ENCODE measurements around the gene PCYT1A.
"Not testable (repeated sequence)": the region's sequence is repeated elsewhere in the genome, so short reads cannot be mapped to it uniquely, and the experiment has no call there.

Gene PCYT1A

DNA sequence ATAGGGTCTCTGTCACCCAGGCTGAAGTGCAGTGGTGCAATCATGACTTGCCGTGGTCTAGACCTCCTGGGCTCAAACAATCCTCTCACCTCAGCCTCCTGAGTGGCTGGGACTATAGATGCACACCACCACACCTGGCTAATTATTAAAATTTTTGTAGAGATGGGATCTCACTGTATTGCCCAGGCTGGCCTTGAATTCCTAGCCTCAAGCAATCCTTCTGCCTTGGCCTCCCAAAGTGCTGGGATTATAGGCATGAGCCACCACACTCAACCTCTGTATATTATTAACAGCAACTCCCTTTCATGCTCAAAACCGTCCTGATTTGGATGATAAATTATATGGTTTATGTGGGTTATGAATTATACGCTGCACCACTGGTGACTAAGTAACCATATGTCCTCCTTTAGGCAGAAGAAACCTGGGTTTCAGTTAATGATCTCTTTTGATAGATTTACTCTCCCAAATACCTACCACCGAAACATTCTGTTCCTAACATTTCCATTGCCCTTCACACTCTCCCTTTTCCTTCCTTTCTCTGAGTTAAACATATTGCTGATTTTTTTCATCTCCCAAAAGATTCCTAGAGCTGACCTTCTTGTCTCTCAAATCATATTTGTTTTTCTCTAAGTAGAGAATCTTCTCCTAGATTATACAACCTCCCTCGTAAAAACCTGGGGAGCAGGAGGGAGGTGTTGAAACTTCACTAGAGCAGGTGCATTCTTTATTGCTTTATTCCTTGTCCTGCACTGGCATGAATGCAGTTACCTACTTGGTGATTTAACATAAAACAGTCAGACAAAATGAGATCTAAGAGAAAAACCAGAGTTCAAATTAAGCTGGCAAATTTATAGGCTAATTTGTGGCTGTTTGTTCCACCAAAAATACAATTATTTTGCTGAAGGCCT is 32.9 kb downstream of the PCYT1A start:
- no peaks in the 10 kb centered on the region for H3K9me3 ChIP-seq (ENCODE audit: low read depth, low read length)
- H3K4me3 ChIP-seq: no peak overlapping the region
- TF ChIP-seq FOXP2 (optimal IDR thresholded peaks at IDR 0.05; ENCODE audit: control extremely low read depth, extremely low read length, insufficient read depth) (no peak), POLR2AphosphoS5 (IDR thresholded peaks at IDR 0.05; ENCODE audit: borderline replicate concordance, low read depth, low read length) (no peak), EZH2 (IDR thresholded peaks at IDR 0.05) (no peak)
- H3K27ac ChIP-seq: no peak overlapping the region
- DNase-seq (ENCODE audit: low read depth, low spot score): no peak
- H3K9ac ChIP-seq (ENCODE audit: insufficient read length): no peak overlapping the region
- H3K36me3 ChIP-seq (ENCODE audit: insufficient read depth, low read length): peaks cover 4% of the 10 kb centered on the region; the same call in 1 of the 2 replicates

DNA sequence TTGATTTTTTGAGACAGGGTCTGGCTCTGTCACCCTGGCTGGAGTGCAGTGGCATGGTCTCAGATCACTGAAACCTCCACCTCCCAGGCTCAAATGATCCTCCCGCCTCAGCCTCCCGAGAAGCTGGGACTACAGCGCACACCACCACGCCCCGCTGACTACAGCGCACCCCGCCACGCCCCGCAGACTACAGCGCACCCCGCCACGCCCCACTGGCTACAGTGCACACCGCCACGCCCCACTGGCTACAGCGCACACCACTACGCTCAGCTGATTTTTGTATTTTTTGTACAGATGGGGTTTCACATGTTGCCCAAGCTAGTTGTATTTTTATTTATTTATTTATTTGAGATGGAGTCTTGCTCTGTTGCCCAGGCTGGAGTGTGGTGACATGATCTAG is 35.6 kb downstream of the PCYT1A start:
- Histone ChIP-seq H3K9me3 (ENCODE audit: low read depth, low read length) (no peaks in the 10 kb centered on the region), H3K27ac (no peak overlapping the region), H3K36me3 (ENCODE audit: insufficient read depth, low read length) (peaks cover 13% of the 10 kb centered on the region), H3K4me3 (no peak overlapping the region), H3K9ac (ENCODE audit: insufficient read length) (no peak overlapping the region)
- no peak for DNase-seq (ENCODE audit: low read depth, low spot score)
- TF ChIP-seq POLR2AphosphoS5 (IDR thresholded peaks at IDR 0.05; ENCODE audit: borderline replicate concordance, low read depth, low read length) (no peak), FOXP2 (optimal IDR thresholded peaks at IDR 0.05; ENCODE audit: control extremely low read depth, extremely low read length, insufficient read depth) (no peak), EZH2 (IDR thresholded peaks at IDR 0.05) (no peak)

DNA sequence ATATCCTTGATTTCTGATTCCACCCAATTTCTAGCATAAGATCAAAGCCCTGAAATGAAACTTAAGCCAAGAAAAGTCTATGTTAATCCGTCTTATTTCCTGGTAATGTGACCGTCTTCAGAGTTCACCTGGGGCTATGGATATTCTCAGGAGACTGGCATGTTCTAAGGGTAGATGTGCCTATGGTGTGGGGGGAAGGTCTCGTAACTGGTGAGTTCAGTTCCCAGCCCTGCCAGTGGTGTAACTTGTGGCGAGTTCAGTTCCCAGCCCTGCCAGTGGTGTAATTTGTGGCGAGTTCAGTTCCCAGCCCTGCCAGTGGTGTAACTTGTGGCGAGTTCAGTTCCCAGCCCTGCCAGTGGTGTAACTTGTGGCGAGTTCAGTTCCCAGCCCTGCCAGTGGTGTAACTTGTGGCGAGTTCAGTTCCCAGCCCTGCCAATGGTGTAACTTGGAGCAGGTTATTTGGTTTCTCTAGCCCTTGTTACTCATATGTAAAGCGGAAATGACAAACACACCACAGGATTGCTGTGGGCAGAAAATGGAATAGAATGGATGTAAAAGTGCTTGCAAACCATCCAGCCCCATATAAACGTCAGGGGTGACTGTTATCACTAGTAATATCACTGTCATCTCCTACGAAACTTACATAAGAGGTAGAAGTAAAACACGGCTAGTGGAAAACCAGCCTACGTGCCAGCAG is 40.8 kb downstream of the PCYT1A start:
- TF ChIP-seq EZH2 (IDR thresholded peaks at IDR 0.05) (no peak), POLR2AphosphoS5 (IDR thresholded peaks at IDR 0.05; ENCODE audit: borderline replicate concordance, low read depth, low read length) (no peak), FOXP2 (optimal IDR thresholded peaks at IDR 0.05; ENCODE audit: control extremely low read depth, extremely low read length, insufficient read depth) (no peak)
- Histone ChIP-seq H3K4me3 (no peak overlapping the region), H3K9me3 (ENCODE audit: low read depth, low read length) (no peaks in the 10 kb centered on the region), H3K9ac (ENCODE audit: insufficient read length) (no peak overlapping the region), H3K36me3 (ENCODE audit: insufficient read depth, low read length) (peaks cover 30% of the 10 kb centered on the region), H3K27ac (no peak overlapping the region)
- no peak for DNase-seq (ENCODE audit: low read depth, low spot score)

DNA sequence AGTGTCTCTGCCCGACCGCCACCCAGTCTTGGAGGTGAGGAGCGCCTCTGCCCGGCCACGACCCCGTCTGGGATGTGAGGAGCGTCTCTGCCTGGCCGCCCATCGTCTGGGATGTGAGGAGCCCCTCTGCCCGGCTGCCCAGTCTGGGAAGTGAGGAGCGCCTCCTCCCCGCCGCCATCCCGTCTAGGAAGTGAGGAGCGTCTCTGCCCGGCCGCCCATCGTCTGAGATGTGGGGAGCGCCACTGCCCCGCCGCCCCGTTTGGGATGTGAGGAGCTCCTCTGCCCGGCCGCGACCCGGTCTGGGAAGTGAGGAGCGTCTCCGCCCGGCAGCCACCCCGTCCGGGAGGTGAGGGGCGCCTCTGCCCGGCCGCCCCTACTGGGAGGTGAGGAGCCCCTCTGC is 43.4 kb downstream of the PCYT1A start:
- H3K36me3 ChIP-seq (ENCODE audit: insufficient read depth, low read length): peaks cover 37% of the 10 kb centered on the region
- not testable (repeated sequence) for H3K4me3 ChIP-seq; DNase-seq (ENCODE audit: low read depth, low spot score); H3K9ac ChIP-seq (ENCODE audit: insufficient read length); H3K27ac ChIP-seq; H3K9me3 ChIP-seq (ENCODE audit: low read depth, low read length)

DNA sequence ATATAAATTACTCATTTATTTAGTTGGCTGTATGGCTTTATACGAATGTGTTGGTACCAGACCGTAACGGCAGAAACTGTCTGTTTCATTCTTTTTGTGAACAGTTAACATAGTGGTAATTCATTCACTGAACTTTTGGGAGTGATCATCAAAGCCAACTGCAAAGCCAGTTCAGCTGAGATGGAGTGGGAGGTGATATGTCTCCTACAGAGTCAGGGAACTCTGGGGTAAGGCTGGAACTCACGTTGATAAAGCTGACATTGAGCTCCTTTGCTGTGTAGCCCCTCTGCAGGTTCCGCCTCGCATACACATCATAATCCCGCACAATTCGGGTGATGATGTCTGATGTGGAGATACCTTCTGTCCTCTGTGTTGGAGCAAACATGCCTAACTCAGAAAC is 45.8 kb downstream of the PCYT1A start:
- Histone ChIP-seq H3K36me3 (ENCODE audit: insufficient read depth, low read length) (peaks cover 22% of the 10 kb centered on the region), H3K27ac (no peak overlapping the region), H3K9me3 (ENCODE audit: low read depth, low read length) (no peaks in the 10 kb centered on the region), H3K4me3 (no peak overlapping the region), H3K9ac (ENCODE audit: insufficient read length) (no peak overlapping the region)
- no peak for DNase-seq (ENCODE audit: low read depth, low spot score)
- no peak for TF ChIP-seq POLR2AphosphoS5 (IDR thresholded peaks at IDR 0.05; ENCODE audit: borderline replicate concordance, low read depth, low read length)
- no peak for TF ChIP-seq EZH2 (IDR thresholded peaks at IDR 0.05)
- no peak for TF ChIP-seq FOXP2 (optimal IDR thresholded peaks at IDR 0.05; ENCODE audit: control extremely low read depth, extremely low read length, insufficient read depth)

DNA sequence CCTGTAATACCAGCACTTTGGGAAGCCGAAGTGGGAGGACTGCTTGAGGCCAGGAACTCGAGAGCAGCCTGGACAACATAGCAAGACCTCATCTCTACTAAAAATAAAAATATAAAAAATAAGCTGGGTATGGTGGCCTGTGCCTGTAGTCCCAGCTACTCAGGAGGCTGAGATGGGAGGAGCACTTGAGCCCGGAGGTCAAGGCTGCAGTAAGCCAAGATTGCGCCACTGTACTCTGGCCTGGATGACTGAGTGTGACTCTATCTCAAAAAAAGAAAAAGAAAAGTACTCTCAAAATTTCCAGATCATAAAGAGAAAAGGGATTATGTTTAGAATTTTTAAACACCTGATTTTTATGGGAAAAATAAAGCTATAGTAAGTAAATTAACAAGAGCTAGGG is 47.1 kb downstream of the PCYT1A start:
- Histone ChIP-seq H3K36me3 (ENCODE audit: insufficient read depth, low read length) (peaks cover 16% of the 10 kb centered on the region), H3K4me3 (no peak overlapping the region), H3K9me3 (ENCODE audit: low read depth, low read length) (no peaks in the 10 kb centered on the region), H3K9ac (ENCODE audit: insufficient read length) (no peak overlapping the region), H3K27ac (no peak overlapping the region)
- TF ChIP-seq EZH2 (IDR thresholded peaks at IDR 0.05): no peak
- TF ChIP-seq FOXP2 (optimal IDR thresholded peaks at IDR 0.05; ENCODE audit: control extremely low read depth, extremely low read length, insufficient read depth): no peak
- no peak for TF ChIP-seq POLR2AphosphoS5 (IDR thresholded peaks at IDR 0.05; ENCODE audit: borderline replicate concordance, low read depth, low read length)
- no peak for DNase-seq (ENCODE audit: low read depth, low spot score)

DNA sequence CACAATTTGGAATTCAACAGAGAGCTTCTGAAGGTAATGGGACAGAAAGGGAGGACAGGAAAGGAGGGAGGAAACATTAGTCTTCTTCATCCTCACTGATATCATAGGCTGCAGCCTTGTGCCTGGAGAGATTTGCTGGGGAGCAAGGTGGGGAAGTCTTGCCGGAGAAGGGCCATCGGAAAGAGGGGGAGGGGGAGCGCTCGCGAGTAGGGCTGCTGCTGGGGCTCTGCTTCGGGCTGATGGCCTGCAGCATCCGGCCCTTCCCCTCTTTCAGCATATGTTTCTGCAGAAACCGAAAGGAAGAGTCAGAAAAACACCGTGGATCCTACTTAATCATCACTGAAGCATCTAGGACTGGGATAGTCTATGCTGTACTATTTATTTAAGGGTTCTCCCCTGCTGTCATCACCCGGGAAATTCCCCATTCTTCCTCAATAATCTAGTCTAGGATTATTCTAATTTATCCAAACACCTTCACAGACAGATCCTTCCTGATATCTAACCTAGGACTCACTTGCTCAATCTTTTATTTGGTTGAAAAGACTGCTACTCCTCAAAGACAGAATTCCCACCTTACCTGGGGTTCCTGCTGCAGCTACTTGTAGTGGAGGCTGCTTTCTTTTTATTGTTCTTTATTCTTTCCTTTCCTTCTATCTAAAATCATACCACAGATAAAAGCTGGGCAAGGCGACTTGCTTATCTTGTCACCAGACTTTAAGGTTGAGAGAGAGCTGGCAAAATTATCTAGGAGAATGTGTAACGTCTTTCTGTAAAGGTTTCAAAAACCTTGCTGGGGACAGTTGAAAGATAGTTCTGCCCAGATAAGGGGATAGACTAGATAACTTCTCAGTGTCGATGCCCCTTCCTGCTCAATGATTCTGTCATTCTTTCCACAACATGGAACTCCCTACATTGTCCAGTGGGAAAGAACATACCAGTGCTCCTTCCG is 48.6 kb downstream of the PCYT1A start:
- Histone ChIP-seq H3K9ac (ENCODE audit: insufficient read length) (no peak overlapping the region), H3K9me3 (ENCODE audit: low read depth, low read length) (no peaks in the 10 kb centered on the region), H3K36me3 (ENCODE audit: insufficient read depth, low read length) (peaks cover 16% of the 10 kb centered on the region), H3K4me3 (no peak overlapping the region), H3K27ac (no peak overlapping the region)
- no peak for TF ChIP-seq EZH2 (IDR thresholded peaks at IDR 0.05)
- TF ChIP-seq FOXP2 (optimal IDR thresholded peaks at IDR 0.05; ENCODE audit: control extremely low read depth, extremely low read length, insufficient read depth): no peak
- no peak for TF ChIP-seq POLR2AphosphoS5 (IDR thresholded peaks at IDR 0.05; ENCODE audit: borderline replicate concordance, low read depth, low read length)
- DNase-seq (ENCODE audit: low read depth, low spot score): no peak

DNA sequence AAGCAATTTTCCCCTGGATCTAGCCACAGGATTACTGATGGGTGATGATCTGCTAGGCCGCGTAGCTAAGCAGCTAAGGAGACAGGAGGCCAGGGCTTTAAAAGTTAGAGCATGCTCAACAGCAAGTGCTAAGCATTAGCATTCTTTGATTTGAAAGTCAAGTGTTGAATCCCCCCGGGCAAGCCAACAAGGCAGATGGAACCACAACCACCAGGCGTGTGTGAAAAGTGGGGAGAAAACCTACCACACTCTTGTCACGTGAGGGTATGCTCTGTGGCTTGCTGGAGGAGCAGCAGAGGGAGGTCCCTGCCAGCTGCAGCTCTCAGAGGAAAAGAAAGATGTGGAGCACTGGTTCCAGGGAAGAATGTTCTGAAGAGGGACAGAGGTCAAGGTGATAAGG is 50.3 kb downstream of the PCYT1A start:
- H3K36me3 ChIP-seq (ENCODE audit: insufficient read depth, low read length): peaks cover 11% of the 10 kb centered on the region
- TF ChIP-seq POLR2AphosphoS5 (IDR thresholded peaks at IDR 0.05; ENCODE audit: borderline replicate concordance, low read depth, low read length) (no peak), EZH2 (IDR thresholded peaks at IDR 0.05) (no peak), FOXP2 (optimal IDR thresholded peaks at IDR 0.05; ENCODE audit: control extremely low read depth, extremely low read length, insufficient read depth) (peak; percentile 90)
- H3K9me3 ChIP-seq (ENCODE audit: low read depth, low read length): no peaks in the 10 kb centered on the region
- H3K27ac ChIP-seq: peak overlapping the region; percentile 52
- H3K4me3 ChIP-seq: 0 out of 2 replicates have a peak overlapping the region, but pooled peaks have one; percentile 2
- peak; percentile 84 for DNase-seq (ENCODE audit: low read depth, low spot score)
- no peak overlapping the region for H3K9ac ChIP-seq (ENCODE audit: insufficient read length)
